SK-N-MC (cell line): ENCODE measurements around the gene SLC37A3.

ENCODE experiments used
- DNase-seq: peaks from one replicate; pipeline ENCODE4 v3.0.0-alpha.2; 2011; ENCODE audit warnings: low read depth, low spot score
- H3K27ac ChIP-seq: fragments of 200-600 bp; sonication (generic); 2 replicates; pipeline ENCODE4 v1.5.1; 2016; ENCODE audit warnings: mixed run types
- H3K36me3 ChIP-seq: fragments of 200-600 bp; sonication (generic); 2 replicates; pipeline ENCODE4 v1.6.1; 2017; ENCODE audit warnings: antibody characterized with exemption, low read length, mixed read lengths; ENCODE audit not compliant: insufficient read depth
- H3K4me3 ChIP-seq: fragments of 200-600 bp; sonication (generic); 2 replicates; pipeline ENCODE4 v1.5.1; 2016
- H3K9ac ChIP-seq: fragments of 200-600 bp; sonication (generic); 2 replicates; pipeline ENCODE4 v1.8.0; 2017; ENCODE audit warnings: mixed run types, mixed read lengths; ENCODE audit not compliant: insufficient read length
- H3K9me3 ChIP-seq: fragments of 200-600 bp; sonication (generic); 2 replicates; pipeline ENCODE4 v1.6.1; 2017; ENCODE audit warnings: low read depth, mild to moderate bottlenecking, antibody characterized with exemption, low read length, moderate library complexity, mixed read lengths
- EZH2 ChIP-seq: fragments of 200-600 bp; sonication (generic); IDR thresholded peaks from one replicate; pipeline ENCODE4 v1.6.1; 2017; ENCODE audit warnings: antibody characterized with exemption
- FOXP2 ChIP-seq: optimal IDR thresholded peaks from 2 replicates; pipeline ENCODE3; 2011; ENCODE audit warnings: mild to moderate bottlenecking, moderate library complexity; ENCODE audit not compliant: insufficient read depth; ENCODE audit errors: extremely low read length, control extremely low read depth
- POLR2AphosphoS5 ChIP-seq: IDR thresholded peaks from 2 replicates; pipeline ENCODE4 v1.6.1; 2012; ENCODE audit warnings: mild to moderate bottlenecking, low read depth, low read length, borderline replicate concordance

The SLC37A3 gene

DNA sequence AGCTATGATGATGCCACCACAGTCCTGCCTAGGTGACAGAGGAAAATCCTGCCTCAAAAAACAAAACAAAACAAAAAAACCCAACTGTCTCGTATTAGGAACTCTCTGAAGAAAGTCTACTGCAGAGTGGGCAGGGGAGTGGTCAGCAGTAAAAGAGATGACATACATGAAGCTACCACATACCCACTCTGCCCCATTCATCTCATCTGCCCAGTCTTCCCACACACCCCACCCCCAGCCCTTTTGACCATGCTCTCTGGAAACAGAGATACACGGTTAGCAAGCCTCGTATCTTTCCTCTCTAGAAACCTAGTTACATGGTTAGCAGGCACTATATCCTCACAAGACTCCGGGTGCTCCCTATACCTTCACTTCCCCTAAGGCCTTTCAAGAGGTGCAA, 8.3 kb downstream of the SLC37A3 start:
- no peak for DNase-seq
- no peaks in the 10 kb centered on the region for H3K36me3 ChIP-seq

GRCh38 chr7:140389445-140389844, 8.9 kb downstream of the SLC37A3 start:
- H3K4me3 ChIP-seq, result no peak overlapping the region
- no peak overlapping the region for H3K9ac ChIP-seq
- no peak overlapping the region for H3K27ac ChIP-seq
- DNase-seq, result no peak
- H3K9me3 ChIP-seq, result no peaks in the 10 kb centered on the region
- no peak for TF ChIP-seq EZH2
- H3K36me3 ChIP-seq, result no peaks in the 10 kb centered on the region

More for the DNA sequence above, 8.3 kb downstream of the SLC37A3 start:
- no peaks in the 10 kb centered on the region for H3K9me3 ChIP-seq
- H3K4me3 ChIP-seq, result no peak overlapping the region
- no peak overlapping the region for H3K27ac ChIP-seq
- no peak for TF ChIP-seq FOXP2
- no peak for TF ChIP-seq EZH2
- TF ChIP-seq POLR2AphosphoS5, result no peak
- no peak overlapping the region for H3K9ac ChIP-seq

DNA sequence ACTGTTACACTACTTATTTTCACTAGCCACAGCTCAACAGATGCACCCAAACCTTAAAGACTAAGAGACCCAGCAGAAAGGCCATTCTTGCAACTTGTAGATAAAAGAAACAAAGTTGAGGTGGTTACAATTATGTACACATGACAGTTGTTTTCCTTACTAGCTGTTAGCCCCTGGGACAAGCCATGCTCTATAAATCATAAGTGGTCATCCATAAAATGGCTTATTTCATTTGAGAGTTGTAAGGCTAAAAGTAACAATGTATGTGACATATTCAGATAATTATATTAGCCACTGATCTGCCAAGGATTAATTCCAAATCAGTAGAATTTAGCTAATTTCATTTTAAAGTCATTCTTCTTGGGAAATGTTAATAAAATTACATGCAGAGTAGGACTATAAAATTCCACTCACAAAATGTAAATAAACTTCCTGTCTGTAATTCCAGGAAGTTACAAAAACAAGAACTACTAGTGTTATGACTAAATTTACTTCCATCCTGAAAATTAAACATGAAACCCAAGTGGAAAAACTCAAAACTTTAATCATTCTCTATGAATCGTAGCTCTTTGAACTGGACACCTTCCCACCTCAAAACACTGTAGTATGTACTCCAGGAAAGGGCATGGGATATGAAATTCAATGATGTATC, 13.3 kb downstream of the SLC37A3 start:
- Histone ChIP-seq H3K9ac (no peak overlapping the region), H3K9me3 (no peaks in the 10 kb centered on the region), H3K27ac (no peak overlapping the region; the same call in 1 of the 2 replicates), H3K4me3 (no peak overlapping the region), H3K36me3 (peaks cover 12% of the 10 kb centered on the region)
- no peak for TF ChIP-seq FOXP2
- no peak for TF ChIP-seq EZH2
- no peak; the same call in 1 of the 2 replicates for TF ChIP-seq POLR2AphosphoS5
- no peak for DNase-seq

- Histone ChIP-seq H3K4me3 (no peak overlapping the region), H3K27ac (no peak overlapping the region), H3K36me3 (peaks cover 20% of the 10 kb centered on the region), H3K9ac (no peak overlapping the region), H3K9me3 (no peaks in the 10 kb centered on the region)
- no peak for DNase-seq
- no peak for TF ChIP-seq FOXP2
- TF ChIP-seq POLR2AphosphoS5, result no peak
- TF ChIP-seq EZH2, result no peak
Measured at GRCh38 chr7:140383954-140384713, 14.2 kb downstream of the SLC37A3 start.

DNA sequence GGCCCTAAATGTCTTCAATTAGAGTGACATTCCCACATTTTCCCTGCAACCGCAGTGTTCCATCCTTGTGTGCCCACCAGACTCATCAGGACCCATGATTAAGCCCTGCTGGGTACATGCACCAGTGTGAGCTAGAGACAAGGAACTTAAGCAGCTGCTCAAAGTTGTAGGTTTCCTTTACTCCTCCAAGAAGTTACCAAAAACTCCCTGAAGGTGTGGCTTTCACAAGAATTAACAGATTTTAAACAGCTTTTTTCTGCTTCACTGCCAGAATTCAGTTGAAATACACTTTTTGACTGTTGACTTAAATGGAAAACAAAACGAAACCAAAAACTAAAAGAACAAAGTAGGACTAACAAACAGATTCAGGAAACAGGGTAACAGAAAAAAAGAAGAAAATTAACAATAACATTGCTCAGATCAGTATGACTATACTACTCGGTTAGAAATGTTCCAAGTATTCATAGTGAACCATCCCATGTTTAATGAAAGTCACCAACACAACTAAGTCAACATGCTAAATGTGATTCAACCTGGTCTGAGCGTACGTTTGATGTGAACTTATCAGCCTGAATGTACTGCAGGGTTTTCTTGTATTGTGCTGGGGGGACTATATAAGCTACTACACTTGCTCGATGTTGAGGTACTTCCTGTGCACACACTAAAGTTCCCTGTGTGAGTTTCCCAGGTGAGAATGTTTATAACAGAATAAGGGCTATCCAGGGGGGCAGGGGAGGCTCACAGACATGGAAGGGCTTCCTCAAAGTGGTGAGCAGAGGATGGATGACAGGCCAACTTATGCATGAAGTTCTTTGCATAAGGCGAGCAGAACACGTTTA, 22.2 kb downstream of the SLC37A3 start:
- no peak for DNase-seq
- Histone ChIP-seq H3K27ac (peak overlapping the region; percentile 44; the same call in 1 of the 2 replicates), H3K9me3 (no peaks in the 10 kb centered on the region), H3K36me3 (peaks cover 20% of the 10 kb centered on the region), H3K9ac (no peak overlapping the region), H3K4me3 (no peak overlapping the region)
- TF ChIP-seq FOXP2 (no peak), EZH2 (no peak), POLR2AphosphoS5 (no peak)

GRCh38 chr7:140375323-140375722, 23.0 kb downstream of the SLC37A3 start:
- Histone ChIP-seq H3K9me3 (no peaks in the 10 kb centered on the region), H3K36me3 (peaks cover 16% of the 10 kb centered on the region), H3K27ac (no peak overlapping the region), H3K4me3 (no peak overlapping the region), H3K9ac (no peak overlapping the region)
- DNase-seq, result no peak
- TF ChIP-seq FOXP2, result no peak
- no peak for TF ChIP-seq EZH2
- no peak for TF ChIP-seq POLR2AphosphoS5

- Histone ChIP-seq H3K27ac (no peak overlapping the region), H3K36me3 (no peaks in the 10 kb centered on the region), H3K9ac (no peak overlapping the region), H3K9me3 (no peaks in the 10 kb centered on the region), H3K4me3 (no peak overlapping the region)
- no peak for DNase-seq
- TF ChIP-seq FOXP2 (no peak), POLR2AphosphoS5 (no peak), EZH2 (no peak)
Measured at GRCh38 chr7:140369294-140369693, 29.0 kb downstream of the SLC37A3 start.

DNA sequence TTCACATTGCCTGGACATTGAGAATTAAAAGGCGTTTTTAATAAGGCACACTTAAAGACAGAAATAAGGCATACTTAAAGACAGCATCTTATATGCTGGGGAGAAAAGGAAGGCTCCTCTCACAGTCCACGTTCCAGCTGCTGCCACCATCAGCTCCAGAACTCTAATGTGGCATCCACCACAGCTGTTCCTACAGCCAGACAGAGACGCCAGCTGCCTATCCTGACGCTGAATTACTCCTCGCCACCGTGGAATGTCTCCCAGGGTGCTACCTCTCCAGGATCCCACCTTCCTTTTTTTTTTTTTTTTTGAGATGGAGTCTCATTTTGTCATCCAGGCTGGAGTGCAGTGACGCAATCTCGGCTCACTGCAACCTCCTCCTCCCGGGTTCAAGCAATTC, 30.8 kb downstream of the SLC37A3 start:
- H3K4me3 ChIP-seq, result no peak overlapping the region
- H3K36me3 ChIP-seq, result no peaks in the 10 kb centered on the region
- TF ChIP-seq POLR2AphosphoS5 (no peak), FOXP2 (no peak), EZH2 (no peak)
- no peak overlapping the region for H3K9ac ChIP-seq
- no peak for DNase-seq
- H3K9me3 ChIP-seq, result no peaks in the 10 kb centered on the region
- H3K27ac ChIP-seq, result no peak overlapping the region

- Histone ChIP-seq H3K9me3 (no peaks in the 10 kb centered on the region), H3K4me3 (no peak overlapping the region), H3K9ac (no peak overlapping the region), H3K36me3 (no peaks in the 10 kb centered on the region), H3K27ac (no peak overlapping the region)
- TF ChIP-seq POLR2AphosphoS5 (no peak), EZH2 (no peak), FOXP2 (no peak)
- DNase-seq, result no peak
Measured at GRCh38 chr7:140364819-140365218, 33.5 kb downstream of the SLC37A3 start.
